CD8-positive, alpha-beta memory T cell (primary cell): ENCODE data around the gene IFNGR1. TPM values are rescaled to one million over a fixed set of nuclear protein-coding genes. Genes with fewer than 3 reads are reported as not detected.

ENCODE experiments used
- CTCF ChIA-PET: fragments of 350-600 bp; sonication (Branson Sonifier 250); formaldehyde crosslinking; loops from one replicate; lab custom pipeline; 2021; ENCODE audit warnings: antibody characterized with exemption; lab: Charles Lee
- POLR2A ChIA-PET: fragments of 350-600 bp; sonication (Branson Sonifier 250); formaldehyde crosslinking; loops from one replicate; lab custom pipeline; 2021; ENCODE audit warnings: antibody characterized with exemption; lab: Charles Lee
- DNase-seq, 5 donors: peaks; one replicate each; pipeline versions ENCODE4 v3.0.0 to v3.0.0-alpha.2; 2020 to 2022; ENCODE audit warnings: mixed read lengths in 1 of 5
- H3K27ac ChIP-seq: one replicate; pipeline ENCODE4 v1.7.0; 2013; ENCODE audit warnings: low read depth, mild to moderate bottlenecking, low read length, moderate library complexity
- H3K27me3 ChIP-seq: 2 replicates; pipeline ENCODE4 v1.7.0; 2013; ENCODE audit warnings: low read length, mild to moderate bottlenecking; ENCODE audit not compliant: insufficient read depth, poor library complexity, severe bottlenecking
- H3K36me3 ChIP-seq: 2 replicates; pipeline ENCODE4 v1.7.0; 2013; ENCODE audit warnings: mild to moderate bottlenecking, low read length, moderate library complexity; ENCODE audit not compliant: insufficient read depth
- H3K4me1 ChIP-seq: 2 replicates; pipeline ENCODE4 v1.7.0; 2013; ENCODE audit warnings: mild to moderate bottlenecking, low read length, moderate library complexity; ENCODE audit not compliant: insufficient read depth
- H3K4me3 ChIP-seq: 2 replicates; pipeline ENCODE4 v1.7.0; 2013; ENCODE audit warnings: mild to moderate bottlenecking, low read length
- H3K9me3 ChIP-seq: 2 replicates; pipeline ENCODE4 v1.7.0; 2013; ENCODE audit warnings: mild to moderate bottlenecking, low read length
- H3K27ac Mint-ChIP-seq, 8 donors: one replicate each; pipeline ENCODE4 v1.8.0; 2020 to 2021; ENCODE audit warnings: mixed read lengths in 8 of 8, mild to moderate bottlenecking in 6 of 8, inconsistent platforms in 3 of 8, moderate library complexity in 3 of 8
- H3K27me3 Mint-ChIP-seq, 2 donors: one replicate each; pipeline ENCODE4 v1.8.0; 2020 to 2021; ENCODE audit warnings: mixed read lengths in 2 of 2, mild to moderate bottlenecking in 1 of 2, moderate library complexity in 1 of 2
- H3K36me3 Mint-ChIP-seq, 3 donors: one replicate each; pipeline ENCODE4 v1.8.0; 2020 to 2021; ENCODE audit warnings: mixed read lengths in 3 of 3, inconsistent platforms in 1 of 3, mild to moderate bottlenecking in 1 of 3
- H3K4me1 Mint-ChIP-seq, 3 donors: one replicate each; pipeline ENCODE4 v1.8.0; 2020 to 2021; ENCODE audit warnings: mixed read lengths in 3 of 3, inconsistent platforms in 1 of 3, mild to moderate bottlenecking in 1 of 3
- H3K4me3 Mint-ChIP-seq, 7 donors: one replicate each; pipeline ENCODE4 v1.8.0; 2020 to 2021; ENCODE audit warnings: mixed read lengths in 7 of 7, mild to moderate bottlenecking in 6 of 7, moderate library complexity in 4 of 7, inconsistent platforms in 2 of 7
- H3K9me3 Mint-ChIP-seq, 5 donors: one replicate each; pipeline ENCODE4 v1.8.0; 2020 to 2022; ENCODE audit warnings: mixed read lengths in 5 of 5, mild to moderate bottlenecking in 3 of 5, moderate library complexity in 2 of 5, inconsistent platforms in 1 of 5
- polyA plus RNA-seq: library from polyadenylated mRNA; unstranded; fragments of 300-500 nt; fragmentation: Illumina TruSeq; gene quantifications from one replicate; pipeline ENCODE4 v1.2.3, GENCODE V29; 2021
- total RNA-seq, 2 experiments: library from RNA; stranded (reverse); gene quantifications; one replicate each; pipeline ENCODE4 v1.2.3, GENCODE V29; 2021

IFNGR1 gene
- total and polyA plus RNA-seq, 3 experiments from 2014 or later, result 18.9 to 80.0 (median 19.9) TPM

- H3K4me3 ChIP-seq, result no peak overlapping the region
- H3K36me3 ChIP-seq, result no peaks in the 10 kb centered on the region
- no peaks in the 10 kb centered on the region for H3K9me3 ChIP-seq
- Mint-ChIP-seq H3K36me3 (peaks cover 0 to 12% (median 6%) of the 10 kb centered on the region in 3 donors), H3K27ac (peak overlapping the region; percentile 73 to 98 (median 88)), H3K9me3 (peaks cover 5 to 9% (median 6%) of the 10 kb centered on the region in 5 donors), H3K4me1 (peaks cover 68 to 79% (median 71%) of the 10 kb centered on the region in 3 donors), H3K4me3 (peak overlapping the region; percentile 42 to 89 (median 73)), H3K27me3 (no peaks in the 10 kb centered on the region)
- H3K27ac ChIP-seq, result no peak overlapping the region
- no peaks in the 10 kb centered on the region for H3K27me3 ChIP-seq
- H3K4me1 ChIP-seq, result peaks cover 55% of the 10 kb centered on the region
- CTCF ChIA-PET, result interaction anchor here (1.0 kb wide), 1 partner anchor 37 kb away, joined by 3 read pairs; no protein-coding TSS in a partner anchor
- POLR2A ChIA-PET, result interaction anchor here (2.4 kb wide), 1 partner anchor 14 kb away, joined by 6 read pairs; no protein-coding TSS in a partner anchor
- DNase-seq, result peak in 2 of 5 donors; percentile 17 to 46
These were observed 15.0 kb upstream of the IFNGR1 start for GRCh38 chr6:137233911-137234863.

GRCh38 chr6:137231895-137232294 lies 12.7 kb upstream of the IFNGR1 start:
- POLR2A ChIA-PET, result interaction anchor here (0.7 to 2.4 kb wide), 3 partner anchors 10 to 28 kb away, joined by 3 to 6 read pairs (median 4); no protein-coding TSS in a partner anchor
- peak overlapping the region; percentile 59 to 90 (median 77) for H3K4me3 Mint-ChIP-seq

GRCh38 chr6:137230956-137231555 lies 11.9 kb upstream of the IFNGR1 start:
- Histone ChIP-seq H3K27ac (no peak overlapping the region), H3K4me3 (no peak overlapping the region), H3K9me3 (no peaks in the 10 kb centered on the region), H3K36me3 (no peaks in the 10 kb centered on the region), H3K4me1 (peaks cover 75% of the 10 kb centered on the region), H3K27me3 (no peaks in the 10 kb centered on the region)
- no peaks in the 10 kb centered on the region for H3K27me3 Mint-ChIP-seq
- POLR2A ChIA-PET, result interaction anchor here (1.1 to 2.4 kb wide), 2 partner anchors 9 to 11 kb away, joined by 4 to 6 read pairs; no protein-coding TSS in a partner anchor
- H3K36me3 Mint-ChIP-seq, result no peaks in the 10 kb centered on the region
- no peaks in the 10 kb centered on the region for H3K9me3 Mint-ChIP-seq
- H3K27ac Mint-ChIP-seq, result peak overlapping the region; percentile 66 to 95 (median 84)
- DNase-seq, result no peak
- CTCF ChIA-PET, result interaction anchor here (0.7 to 1.3 kb wide), 3 partner anchors 7 to 587 kb away, joined by 3 read pairs; no protein-coding TSS in a partner anchor
- H3K4me1 Mint-ChIP-seq, result peaks cover 86 to 92% (median 90%) of the 10 kb centered on the region in 3 donors
- peak overlapping the region in 6 of 7 donors; percentile 37 to 90 (median 78) for H3K4me3 Mint-ChIP-seq

More at GRCh38 chr6:137231895-137232294, 12.7 kb upstream of the IFNGR1 start:
- Histone ChIP-seq H3K4me1 (peaks cover 75% of the 10 kb centered on the region), H3K9me3 (no peaks in the 10 kb centered on the region), H3K27me3 (no peaks in the 10 kb centered on the region), H3K4me3 (peak overlapping the region; percentile 23), H3K27ac (no peak overlapping the region), H3K36me3 (no peaks in the 10 kb centered on the region)
- peak overlapping the region; percentile 66 to 95 (median 84) for H3K27ac Mint-ChIP-seq
- DNase-seq, result peak in 2 of 5 donors; percentile 37 to 67
- no peaks in the 10 kb centered on the region for H3K9me3 Mint-ChIP-seq
- no peaks in the 10 kb centered on the region for H3K36me3 Mint-ChIP-seq
- no peaks in the 10 kb centered on the region for H3K27me3 Mint-ChIP-seq
- H3K4me1 Mint-ChIP-seq, result peaks cover 82 to 91% (median 88%) of the 10 kb centered on the region in 3 donors
- CTCF ChIA-PET, result interaction anchor here (1.1 to 1.3 kb wide), 2 partner anchors 8 to 11 kb away, joined by 3 read pairs; no protein-coding TSS in a partner anchor

- ChIA-PET POLR2A (interaction anchor here (0.7 kb wide), 1 partner anchor 252 kb away, joined by 3 read pairs; no protein-coding TSS in a partner anchor), CTCF (no interaction called here)
- H3K4me3 ChIP-seq, result no peak overlapping the region
- Mint-ChIP-seq H3K27ac (peak overlapping the region; percentile 65 to 95 (median 86)), H3K9me3 (no peaks in the 10 kb centered on the region), H3K4me1 (peaks cover 83 to 89% (median 87%) of the 10 kb centered on the region in 3 donors), H3K27me3 (no peaks in the 10 kb centered on the region), H3K36me3 (no peaks in the 10 kb centered on the region), H3K4me3 (peak overlapping the region in 4 of 7 donors; percentile 3 to 54 (median 26))
- no peaks in the 10 kb centered on the region for H3K36me3 ChIP-seq
- no peaks in the 10 kb centered on the region for H3K9me3 ChIP-seq
- H3K4me1 ChIP-seq, result peaks cover 75% of the 10 kb centered on the region
- H3K27ac ChIP-seq, result no peak overlapping the region
- H3K27me3 ChIP-seq, result no peaks in the 10 kb centered on the region
- no peak for DNase-seq
These were observed 11.4 kb upstream of the IFNGR1 start for GRCh38 chr6:137230547-137230946.

- Mint-ChIP-seq H3K36me3 (no peaks in the 10 kb centered on the region), H3K9me3 (no peaks in the 10 kb centered on the region), H3K27me3 (no peaks in the 10 kb centered on the region), H3K4me3 (peak overlapping the region in 4 of 7 donors; percentile 44 to 57 (median 49)), H3K4me1 (peaks cover 83 to 90% (median 87%) of the 10 kb centered on the region in 3 donors), H3K27ac (peak overlapping the region; percentile 65 to 96 (median 87))
- Histone ChIP-seq H3K36me3 (no peaks in the 10 kb centered on the region), H3K27me3 (no peaks in the 10 kb centered on the region), H3K4me1 (peaks cover 76% of the 10 kb centered on the region), H3K9me3 (no peaks in the 10 kb centered on the region), H3K4me3 (no peak overlapping the region), H3K27ac (no peak overlapping the region)
- ChIA-PET POLR2A (no interaction called here), CTCF (no interaction called here)
- no peak for DNase-seq
These were observed 10.0 kb upstream of the IFNGR1 start for GRCh38 chr6:137229075-137229759.

GRCh38 chr6:137227871-137228302 lies 8.7 kb upstream of the IFNGR1 start:
- H3K27me3 ChIP-seq, result no peaks in the 10 kb centered on the region
- Mint-ChIP-seq H3K36me3 (peaks cover 0 to 3% (median 0%) of the 10 kb centered on the region in 3 donors), H3K27me3 (no peaks in the 10 kb centered on the region), H3K4me1 (peaks cover 81 to 88% (median 87%) of the 10 kb centered on the region in 3 donors), H3K9me3 (no peaks in the 10 kb centered on the region), H3K27ac (peak overlapping the region; percentile 32 to 90 (median 69)), H3K4me3 (peak overlapping the region in 6 of 7 donors; percentile 6 to 58 (median 10))
- no peaks in the 10 kb centered on the region for H3K9me3 ChIP-seq
- no peak for DNase-seq
- ChIA-PET CTCF (no interaction called here), POLR2A (interaction anchor here (0.6 kb wide), 1 partner anchor 26 kb away, joined by 3 read pairs; no protein-coding TSS in a partner anchor)
- no peak overlapping the region for H3K27ac ChIP-seq
- no peak overlapping the region for H3K4me3 ChIP-seq
- peaks cover 69% of the 10 kb centered on the region for H3K4me1 ChIP-seq
- H3K36me3 ChIP-seq, result no peaks in the 10 kb centered on the region

GRCh38 chr6:137226697-137227096 lies 7.5 kb upstream of the IFNGR1 start:
- CTCF ChIA-PET, result no interaction called here
- peaks cover 70 to 76% (median 75%) of the 10 kb centered on the region in 3 donors for H3K4me1 Mint-ChIP-seq
- POLR2A ChIA-PET, result no interaction called here

More at GRCh38 chr6:137226697-137227096, 7.5 kb upstream of the IFNGR1 start:
- Mint-ChIP-seq H3K9me3 (no peaks in the 10 kb centered on the region), H3K27me3 (no peaks in the 10 kb centered on the region), H3K27ac (peak overlapping the region in 2 of 8 donors; percentile 9 to 88), H3K36me3 (peaks cover 0 to 3% (median 0%) of the 10 kb centered on the region in 3 donors), H3K4me3 (peak overlapping the region in 1 of 7 donors; percentile 18)
- Histone ChIP-seq H3K27ac (no peak overlapping the region), H3K4me1 (peaks cover 58% of the 10 kb centered on the region), H3K27me3 (no peaks in the 10 kb centered on the region), H3K36me3 (no peaks in the 10 kb centered on the region), H3K4me3 (no peak overlapping the region), H3K9me3 (no peaks in the 10 kb centered on the region)
- DNase-seq, result no peak
